ENCODE results near the gene LOC128125822.
"Not testable (repeated sequence)": the region's sequence is repeated elsewhere in the genome, so short reads cannot be mapped to it uniquely, and the experiment has no call there.

The LOC128125822 gene

GRCh38 chr6:63572044-63572746, at the start of gene LOC128125822, which contains the start of gene PTP4A1:
Gene LOC128125822 (plus strand): TSS chr6:63572480.
Gene PTP4A1 (plus strand): TSS chr6:63572480. CDS start chr6:63576881, 4,401 bp downstream.
- DNase-seq: peak; percentile 98

- not testable (repeated sequence) for DNase-seq
Observed at GRCh38 chr6:63522911-63523287, 49.4 kb upstream of the LOC128125822 start.

GRCh38 chr6:63523630-63524029, 48.6 kb upstream of the LOC128125822 start:
- DNase-seq: no peak

GRCh38 chr6:63525186-63525878, 46.9 kb upstream of the LOC128125822 start:
- peak; percentile 12 for DNase-seq

GRCh38 chr6:63526931-63527330, 45.3 kb upstream of the LOC128125822 start:
- DNase-seq: no peak

- DNase-seq: no peak
Observed at GRCh38 chr6:63527658-63528514, 44.4 kb upstream of the LOC128125822 start.

GRCh38 chr6:63529498-63529897, 42.8 kb upstream of the LOC128125822 start:
- peak; percentile 54 for DNase-seq

- DNase-seq: no peak
Observed at GRCh38 chr6:63530182-63530581, 42.1 kb upstream of the LOC128125822 start.

- no peak for DNase-seq
Observed at GRCh38 chr6:63530991-63531390, 41.3 kb upstream of the LOC128125822 start.

GRCh38 chr6:63533026-63533425, 39.3 kb upstream of the LOC128125822 start:
- no peak for DNase-seq

- DNase-seq: no peak
Observed at GRCh38 chr6:63533952-63534351, 38.3 kb upstream of the LOC128125822 start.

GRCh38 chr6:63537201-63537958, 34.9 kb upstream of the LOC128125822 start:
- DNase-seq: no peak

GRCh38 chr6:63537959-63538300, 34.4 kb upstream of the LOC128125822 start:
- no peak for DNase-seq

GRCh38 chr6:63538550-63538949, 33.7 kb upstream of the LOC128125822 start:
- DNase-seq: no peak

GRCh38 chr6:63543001-63543400, 29.3 kb upstream of the LOC128125822 start:
- DNase-seq: no peak

- no peak for DNase-seq
Observed at GRCh38 chr6:63543982-63544381, 28.3 kb upstream of the LOC128125822 start.

GRCh38 chr6:63546236-63546635, 26.0 kb upstream of the LOC128125822 start:
- DNase-seq: no peak

- DNase-seq: no peak
Observed at GRCh38 chr6:63546697-63547096, 25.6 kb upstream of the LOC128125822 start.

- no peak for DNase-seq
Observed at GRCh38 chr6:63549076-63549475, 23.2 kb upstream of the LOC128125822 start.

- DNase-seq: no peak
Observed at GRCh38 chr6:63553208-63553607, 19.1 kb upstream of the LOC128125822 start.

- no peak for DNase-seq
Observed at GRCh38 chr6:63553900-63554299, 18.4 kb upstream of the LOC128125822 start.

- DNase-seq: no peak
Observed at GRCh38 chr6:63554782-63555181, 17.5 kb upstream of the LOC128125822 start.

GRCh38 chr6:63556369-63556768, 15.9 kb upstream of the LOC128125822 start:
- DNase-seq: no peak
